Gastrocnemius medialis (tissue), 4 donors: ENCODE data around the gene PTGS1.

Source experiments
- POLR2A ChIP-seq, 2 donors: fragments of 450-650 bp; IDR thresholded peaks; one replicate each; pipeline ENCODE4 v1.6.1; 2017; ENCODE audit warnings: antibody characterized with exemption in 2 of 2, mild to moderate bottlenecking in 2 of 2, moderate library complexity in 2 of 2
- TF ChIP-seq, protein P1 (sequence below), 5 experiments: fragments of 450-650 bp in 3 of 5; fragments of 200-600 bp in 2 of 5; sonication (generic) in 2 of 5; IDR thresholded peaks in 4 of 5; conservative IDR thresholded peaks in 1 of 5; 1 replicate in 4 of 5; 2 replicates in 1 of 5; pipeline ENCODE4 v1.5.1; 2016 to 2019; ENCODE audit warnings: antibody characterized with exemption in 5 of 5, mild to moderate bottlenecking in 3 of 5, moderate library complexity in 3 of 5

GRCh38 chr9:122397749-122398148, 26.9 kb downstream of the PTGS1 start:
- TF ChIP-seq, protein P1, sequence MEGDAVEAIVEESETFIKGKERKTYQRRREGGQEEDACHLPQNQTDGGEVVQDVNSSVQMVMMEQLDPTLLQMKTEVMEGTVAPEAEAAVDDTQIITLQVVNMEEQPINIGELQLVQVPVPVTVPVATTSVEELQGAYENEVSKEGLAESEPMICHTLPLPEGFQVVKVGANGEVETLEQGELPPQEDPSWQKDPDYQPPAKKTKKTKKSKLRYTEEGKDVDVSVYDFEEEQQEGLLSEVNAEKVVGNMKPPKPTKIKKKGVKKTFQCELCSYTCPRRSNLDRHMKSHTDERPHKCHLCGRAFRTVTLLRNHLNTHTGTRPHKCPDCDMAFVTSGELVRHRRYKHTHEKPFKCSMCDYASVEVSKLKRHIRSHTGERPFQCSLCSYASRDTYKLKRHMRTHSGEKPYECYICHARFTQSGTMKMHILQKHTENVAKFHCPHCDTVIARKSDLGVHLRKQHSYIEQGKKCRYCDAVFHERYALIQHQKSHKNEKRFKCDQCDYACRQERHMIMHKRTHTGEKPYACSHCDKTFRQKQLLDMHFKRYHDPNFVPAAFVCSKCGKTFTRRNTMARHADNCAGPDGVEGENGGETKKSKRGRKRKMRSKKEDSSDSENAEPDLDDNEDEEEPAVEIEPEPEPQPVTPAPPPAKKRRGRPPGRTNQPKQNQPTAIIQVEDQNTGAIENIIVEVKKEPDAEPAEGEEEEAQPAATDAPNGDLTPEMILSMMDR (IDR thresholded peaks at IDR 0.05 in 4 of 5, conservative IDR thresholded peaks at IDR 0.05 in 1 of 5) = no peak
- TF ChIP-seq POLR2A (IDR thresholded peaks at IDR 0.05) = no peak
